ENCODE results near the gene CPNE4. TPM values are rescaled to one million over a fixed set of nuclear protein-coding genes. Genes with fewer than 3 reads are reported as not detected.

Gene CPNE4
- total RNA-seq, 1 experiment from 2014 or later: 1.9 TPM

DNA sequence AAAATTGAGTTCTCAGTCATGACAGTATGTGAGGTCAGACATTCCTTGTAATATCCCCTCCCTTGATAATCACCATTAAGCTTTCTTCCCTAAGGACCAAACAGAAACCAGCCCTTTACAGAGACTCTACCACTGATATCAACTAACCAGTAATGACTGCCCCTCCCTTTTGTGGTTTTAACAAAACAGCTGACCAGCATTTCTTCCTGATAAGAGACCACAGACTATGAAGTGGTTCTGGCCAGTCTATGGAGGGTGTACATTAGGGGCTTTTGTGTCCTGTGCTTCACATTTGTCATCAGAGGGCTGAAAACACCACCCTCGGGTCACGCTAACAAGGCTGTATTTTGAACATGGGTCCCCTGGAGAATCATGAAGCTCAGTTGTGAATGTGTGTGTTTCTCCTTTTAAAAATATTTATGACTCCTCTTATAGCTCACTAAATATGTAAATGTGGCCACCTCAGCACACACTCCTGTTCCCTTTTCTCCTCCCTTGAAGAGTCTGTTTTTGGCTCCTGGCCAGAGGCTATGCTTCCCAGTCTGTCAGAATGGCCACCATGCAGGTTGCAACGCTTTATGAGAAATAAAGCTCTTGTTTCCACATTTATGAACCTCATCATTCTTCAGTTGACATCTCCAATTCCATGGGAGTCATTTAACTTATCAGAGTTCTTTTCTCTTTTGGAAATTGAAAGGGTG, 239.3 kb downstream of the CPNE4 start:
- Histone ChIP-seq H2BK20ac (ENCODE audit: low read depth, low read length, poor library complexity, severe bottlenecking) (no peak overlapping the region), H4K91ac (ENCODE audit: insufficient read length, low read depth, low read length) (no peak overlapping the region), H3K4me1 (ENCODE audit: insufficient read depth, low read length) (peaks cover 4% of the 10 kb centered on the region), H3K14ac (ENCODE audit: insufficient read depth, low read length) (no peak overlapping the region), H3K4ac (ENCODE audit: low read depth, low read length) (no peak overlapping the region), H3K27me3 (ENCODE audit: insufficient read depth, low read length) (no peaks in the 10 kb centered on the region), H3K79me2 (ENCODE audit: insufficient read depth, low read length) (no peaks in the 10 kb centered on the region), H3K79me1 (ENCODE audit: insufficient read depth, low read depth, low read length, poor library complexity, severe bottlenecking) (no peaks in the 10 kb centered on the region), H2BK12ac (ENCODE audit: insufficient read length, low read depth, low read length) (no peak overlapping the region), H2AFZ (ENCODE audit: low read length) (no peak overlapping the region), H3K9ac (ENCODE audit: extremely low read depth, insufficient read length, low read length) (no peak overlapping the region), H3K23me2 (ENCODE audit: insufficient read length, low read depth, low read length, poor library complexity, severe bottlenecking) (no peaks in the 10 kb centered on the region), H2BK120ac (ENCODE audit: low read depth, low read length, poor library complexity, severe bottlenecking) (no peak overlapping the region), H3K23ac (ENCODE audit: insufficient read length, low read depth, low read length) (no peak overlapping the region), H4K5ac (ENCODE audit: insufficient read length, low read depth, low read length) (no peak overlapping the region), H2BK5ac (ENCODE audit: insufficient read length, low read length) (no peak overlapping the region), H3K27ac (ENCODE audit: insufficient read length, low read depth, low read length) (no peak overlapping the region), H4K8ac (replicated peaks; ENCODE audit: insufficient read length, low read depth, low read length) (no peak overlapping the region), H3K56ac (ENCODE audit: insufficient read length, low read depth, low read length) (no peak overlapping the region), H2AK5ac (ENCODE audit: insufficient read length, low read length) (no peak overlapping the region), H2BK15ac (ENCODE audit: low read depth, low read length) (no peak overlapping the region), H3K4me2 (ENCODE audit: insufficient read depth, insufficient read length, low read length) (no peak overlapping the region), H4K20me1 (ENCODE audit: control insufficient read depth, insufficient read depth, insufficient read length) (no peaks in the 10 kb centered on the region), H3K9me3 (ENCODE audit: control insufficient read depth, low read depth, low read length) (no peaks in the 10 kb centered on the region), H3K18ac (ENCODE audit: insufficient read length, low read depth, low read length) (no peak overlapping the region), H3T11ph (ENCODE audit: low read length) (no peak overlapping the region)
- Mint-ChIP-seq H3K4me3 (no peak overlapping the region; a peak in 1 of 5 replicates), H3K36me3 (ENCODE audit: insufficient read depth in 1 of 3, low read depth in 3 of 3) (no peaks in the 10 kb centered on the region), H3K27me3 (ENCODE audit: low read depth) (peaks cover 6% of the 10 kb centered on the region), H3K4me1 (peaks cover 40 to 41% of the 10 kb centered on the region in 2 experiments), H3K9me3 (no peaks in the 10 kb centered on the region; a peak in 1 of 5 replicates), H3K27ac (no peak overlapping the region; a peak in 1 of 7 replicates)
- no peak for DNase-seq
- no CpG with 5 or more reads among the region's 3 CpGs for WGBS (ENCODE audit: extremely low coverage, insufficient read length, low lambda C conversion rate)
- TF ChIP-seq, protein P1, sequence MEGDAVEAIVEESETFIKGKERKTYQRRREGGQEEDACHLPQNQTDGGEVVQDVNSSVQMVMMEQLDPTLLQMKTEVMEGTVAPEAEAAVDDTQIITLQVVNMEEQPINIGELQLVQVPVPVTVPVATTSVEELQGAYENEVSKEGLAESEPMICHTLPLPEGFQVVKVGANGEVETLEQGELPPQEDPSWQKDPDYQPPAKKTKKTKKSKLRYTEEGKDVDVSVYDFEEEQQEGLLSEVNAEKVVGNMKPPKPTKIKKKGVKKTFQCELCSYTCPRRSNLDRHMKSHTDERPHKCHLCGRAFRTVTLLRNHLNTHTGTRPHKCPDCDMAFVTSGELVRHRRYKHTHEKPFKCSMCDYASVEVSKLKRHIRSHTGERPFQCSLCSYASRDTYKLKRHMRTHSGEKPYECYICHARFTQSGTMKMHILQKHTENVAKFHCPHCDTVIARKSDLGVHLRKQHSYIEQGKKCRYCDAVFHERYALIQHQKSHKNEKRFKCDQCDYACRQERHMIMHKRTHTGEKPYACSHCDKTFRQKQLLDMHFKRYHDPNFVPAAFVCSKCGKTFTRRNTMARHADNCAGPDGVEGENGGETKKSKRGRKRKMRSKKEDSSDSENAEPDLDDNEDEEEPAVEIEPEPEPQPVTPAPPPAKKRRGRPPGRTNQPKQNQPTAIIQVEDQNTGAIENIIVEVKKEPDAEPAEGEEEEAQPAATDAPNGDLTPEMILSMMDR (conservative IDR thresholded peaks at IDR 0.05): no peak
